ENCODE results near the gene RPS29.
A peak's percentile ranks its signal among the peaks of the same experiment; 100 is the strongest.
"Not testable (repeated sequence)": the region's sequence is repeated elsewhere in the genome, so short reads cannot be mapped to it uniquely, and the experiment has no call there.

The RPS29 gene

DNA sequence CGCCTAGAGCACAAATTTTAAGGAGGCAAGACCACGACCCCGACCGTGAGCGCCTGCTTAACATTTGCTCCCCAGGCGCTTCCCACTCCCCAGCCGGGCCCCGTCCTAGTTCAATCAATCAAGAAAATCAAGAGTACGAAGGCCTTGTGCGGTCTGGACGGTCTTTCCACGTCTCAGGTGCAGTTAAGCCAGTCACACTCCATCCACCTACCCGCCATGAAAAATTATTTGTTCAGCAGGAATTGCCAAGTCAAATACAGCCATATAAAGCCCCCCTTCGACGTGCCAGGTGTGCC is 12.0 kb upstream of the RPS29 start:
- peak in 1 of 2 donors; percentile 2 for ATAC-seq

DNA sequence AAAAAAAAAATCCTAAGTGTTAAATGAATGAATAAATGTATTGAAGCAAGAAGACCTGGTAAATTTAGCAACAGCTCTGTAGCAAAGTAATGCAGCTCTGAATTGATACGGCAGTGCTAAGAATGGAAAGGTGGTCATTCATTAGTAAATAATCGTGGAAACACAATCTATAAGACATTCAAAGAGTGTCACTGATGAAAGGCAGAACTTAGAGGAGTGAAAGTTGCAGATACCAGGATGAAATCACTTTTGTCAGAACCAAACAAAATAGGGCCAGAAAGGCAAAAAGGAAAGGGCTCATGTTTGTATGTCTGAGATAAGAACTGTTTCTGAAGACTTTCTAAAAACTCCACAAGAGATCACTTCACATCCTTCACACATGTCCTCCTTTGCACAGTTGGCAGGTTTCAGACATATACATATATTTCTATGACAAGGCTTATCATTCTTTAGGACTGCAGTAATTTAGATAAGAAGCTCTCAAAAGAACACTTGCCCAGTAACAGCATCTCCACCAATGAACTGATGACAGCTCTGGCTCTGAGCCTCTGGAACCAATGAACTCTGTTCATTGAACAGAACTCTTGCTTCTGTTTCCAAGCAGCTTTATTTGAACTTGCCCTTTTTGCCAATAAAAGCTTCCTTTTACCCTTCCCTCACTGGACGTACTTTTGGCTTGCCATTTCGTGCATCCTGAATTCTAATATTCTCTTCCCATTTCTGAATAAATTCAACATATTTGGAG is 8.3 kb upstream of the RPS29 start:
- no peak for ATAC-seq

DNA sequence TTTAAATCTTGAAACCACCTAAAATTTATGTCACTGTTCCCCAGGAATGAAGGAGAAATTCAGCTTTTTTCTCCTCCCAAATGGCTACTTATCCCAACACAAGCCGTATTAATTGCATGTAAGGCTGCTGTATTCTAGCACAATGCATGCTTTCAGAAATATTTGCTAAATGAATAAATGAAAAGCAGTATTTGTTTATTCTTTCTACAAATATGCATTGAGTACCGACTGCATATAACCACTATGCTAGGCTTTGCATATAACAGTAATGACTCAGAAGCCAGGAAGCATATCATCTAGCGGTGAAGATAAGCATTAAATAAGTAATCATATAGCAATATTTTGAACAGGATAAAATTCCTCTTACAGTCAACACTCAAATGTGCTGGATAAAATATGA is 6.8 kb upstream of the RPS29 start:
- no peak for ATAC-seq

DNA sequence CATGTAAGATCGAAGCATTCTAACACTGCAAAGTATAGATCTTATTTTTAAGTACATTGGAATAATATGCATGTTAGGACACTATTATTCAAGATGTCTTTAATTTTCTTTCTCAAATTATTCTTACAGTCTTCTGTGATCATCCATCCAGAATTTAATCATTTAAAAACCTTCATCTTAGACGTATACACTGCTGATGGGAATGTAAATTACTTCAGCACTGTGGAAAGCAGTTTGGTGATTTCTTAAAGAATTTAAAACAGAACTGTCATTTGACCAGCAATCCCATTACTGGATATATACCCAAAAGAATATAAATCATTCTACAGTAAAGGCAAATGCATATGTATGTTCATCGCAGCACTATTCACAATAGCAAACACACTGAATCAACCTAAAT is 3.2 kb upstream of the RPS29 start:
- no peak for ATAC-seq

DNA sequence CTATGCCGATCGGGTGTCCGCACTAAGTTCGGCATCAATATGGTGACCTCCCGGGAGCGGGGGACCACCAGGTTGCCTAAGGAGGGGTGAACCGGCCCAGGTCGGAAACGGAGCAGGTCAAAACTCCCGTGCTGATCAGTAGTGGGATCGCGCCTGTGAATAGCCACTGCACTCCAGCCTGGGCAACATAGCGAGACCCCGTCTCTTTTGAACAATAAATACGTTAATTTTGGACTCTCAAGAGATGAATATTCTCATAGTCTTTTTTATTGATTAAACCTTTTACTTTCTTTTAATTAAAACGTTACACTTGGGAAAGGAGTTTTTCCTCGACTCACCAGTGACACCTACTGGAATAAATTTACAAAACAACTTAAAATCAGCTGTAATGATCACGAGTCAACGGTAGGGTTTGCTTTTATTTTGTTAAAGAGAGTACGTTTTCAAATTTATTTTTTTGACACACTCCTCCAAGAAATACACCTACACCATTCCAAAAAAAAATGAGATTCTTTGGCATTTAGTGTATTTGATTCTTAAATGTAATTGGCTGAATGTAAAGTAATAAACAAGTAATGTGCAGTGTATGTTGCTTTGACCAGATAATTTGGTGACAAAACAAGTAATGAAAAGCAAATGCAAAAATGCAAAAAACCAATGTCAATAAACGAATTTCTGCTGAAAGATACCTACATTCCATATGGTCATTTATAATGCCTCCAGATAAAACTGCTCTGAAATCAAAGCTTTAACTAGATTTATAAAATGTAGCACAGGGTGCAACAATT is 687 bp upstream of the RPS29 start:
- ATAC-seq: peak in 1 of 2 donors; percentile 36

DNA sequence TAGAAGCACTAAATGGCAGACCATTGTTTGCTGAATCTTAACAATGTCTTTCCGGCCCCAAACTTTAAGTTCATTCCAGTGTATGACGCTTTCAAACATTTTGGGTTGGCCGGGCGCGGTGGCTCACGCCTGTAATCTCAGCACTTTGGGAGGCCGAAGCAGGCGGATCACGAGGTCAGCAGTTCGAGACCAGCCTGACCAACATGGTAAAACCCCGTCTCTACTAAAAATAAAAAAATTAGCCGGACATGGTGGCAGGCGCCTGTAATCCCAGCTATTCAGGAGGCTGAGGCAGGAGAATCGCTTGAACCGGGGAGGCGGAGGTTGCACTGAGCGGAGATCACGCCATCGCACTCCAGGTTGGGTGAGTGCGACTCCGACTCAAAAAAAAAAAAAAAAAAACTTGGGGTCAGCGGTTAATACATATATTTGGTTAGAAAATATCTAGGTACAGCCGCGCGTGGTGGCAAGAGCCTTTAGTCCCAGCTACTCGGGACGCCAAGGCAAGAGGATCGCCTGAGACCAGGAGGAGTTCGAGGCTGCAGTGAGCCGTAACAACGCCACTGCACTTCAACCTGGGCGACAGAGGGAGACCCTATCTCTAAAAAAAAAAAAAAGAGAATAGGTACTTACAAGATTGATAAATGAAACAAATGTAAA is 1.1 kb downstream of the RPS29 start:
- not testable (repeated sequence) for ATAC-seq

DNA sequence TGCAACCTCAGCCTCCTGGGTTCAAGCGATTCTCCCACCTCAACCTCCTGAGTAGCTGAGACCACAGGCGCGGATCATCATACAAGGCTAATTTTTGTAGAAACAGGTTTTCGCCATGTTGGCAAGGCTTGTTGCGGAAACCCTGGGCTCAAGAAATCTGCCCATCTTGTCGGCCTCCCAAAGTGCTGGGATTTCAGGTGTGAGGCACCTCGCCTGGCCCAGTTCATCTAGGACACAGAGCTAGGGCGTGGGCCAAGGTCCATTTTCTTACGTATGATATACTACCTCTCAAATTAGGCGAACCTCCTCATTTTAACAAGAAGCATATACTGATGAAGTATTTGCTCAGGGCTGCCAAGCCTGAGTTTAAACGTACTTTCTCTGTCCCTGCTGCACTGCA is 2.1 kb downstream of the RPS29 start:
- ATAC-seq: no peak

DNA sequence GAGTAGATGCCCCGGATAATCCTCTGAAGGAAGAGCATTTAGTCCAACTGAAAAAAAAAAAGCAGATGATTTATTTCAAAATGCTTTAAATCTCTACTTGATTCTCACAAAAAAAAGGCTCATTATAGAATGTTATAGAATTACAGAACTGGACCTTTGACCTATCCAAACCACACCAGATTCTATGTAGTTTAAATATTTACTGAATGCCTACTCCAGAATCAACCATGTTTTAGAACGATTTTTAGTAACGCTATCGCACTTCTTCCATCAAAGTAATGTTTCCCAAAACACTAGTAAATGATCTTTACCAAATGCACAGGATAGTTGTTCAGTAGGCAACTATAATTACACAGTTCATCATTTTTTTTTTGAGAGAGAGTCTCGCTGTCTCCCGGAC is 2.6 kb downstream of the RPS29 start:
- no peak for ATAC-seq

DNA sequence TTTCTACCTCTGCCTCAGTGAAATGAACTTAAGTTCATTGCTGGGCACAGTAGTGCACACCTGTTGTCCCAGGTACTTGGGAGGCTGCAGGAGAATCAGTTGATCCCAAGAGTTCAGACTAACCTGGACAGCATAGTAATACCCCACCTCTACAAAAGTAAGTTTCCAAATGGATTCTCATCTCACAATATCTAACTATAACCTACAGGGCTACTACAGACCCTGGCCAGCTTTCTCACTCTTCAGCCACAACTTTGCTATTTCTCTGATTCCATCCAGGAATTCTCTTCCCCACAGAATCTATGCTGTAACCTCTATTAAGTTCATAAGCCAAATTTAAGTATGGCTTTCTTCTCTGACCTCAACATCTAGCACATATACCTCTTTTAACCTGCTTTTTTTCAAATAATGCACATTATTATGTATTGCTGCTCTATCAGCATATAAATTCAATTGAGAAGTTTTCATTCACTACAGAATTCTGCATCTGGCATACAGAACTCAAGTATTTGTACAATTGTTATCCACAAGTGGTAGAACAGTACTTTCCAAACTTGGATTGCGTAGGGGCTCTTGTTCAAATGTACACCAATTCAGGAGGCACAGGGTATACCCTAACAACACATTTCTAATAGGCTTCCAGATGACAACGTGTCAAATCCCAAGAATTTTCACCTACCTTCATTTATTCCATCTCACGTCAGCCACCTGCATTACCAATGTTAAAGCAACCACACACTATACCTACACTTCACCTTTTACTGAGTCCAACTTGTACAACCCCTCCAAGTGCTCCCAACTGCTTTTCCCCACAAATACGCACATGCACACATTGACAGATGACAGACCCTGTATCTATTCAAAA is 3.8 kb downstream of the RPS29 start:
- ATAC-seq: no peak

DNA sequence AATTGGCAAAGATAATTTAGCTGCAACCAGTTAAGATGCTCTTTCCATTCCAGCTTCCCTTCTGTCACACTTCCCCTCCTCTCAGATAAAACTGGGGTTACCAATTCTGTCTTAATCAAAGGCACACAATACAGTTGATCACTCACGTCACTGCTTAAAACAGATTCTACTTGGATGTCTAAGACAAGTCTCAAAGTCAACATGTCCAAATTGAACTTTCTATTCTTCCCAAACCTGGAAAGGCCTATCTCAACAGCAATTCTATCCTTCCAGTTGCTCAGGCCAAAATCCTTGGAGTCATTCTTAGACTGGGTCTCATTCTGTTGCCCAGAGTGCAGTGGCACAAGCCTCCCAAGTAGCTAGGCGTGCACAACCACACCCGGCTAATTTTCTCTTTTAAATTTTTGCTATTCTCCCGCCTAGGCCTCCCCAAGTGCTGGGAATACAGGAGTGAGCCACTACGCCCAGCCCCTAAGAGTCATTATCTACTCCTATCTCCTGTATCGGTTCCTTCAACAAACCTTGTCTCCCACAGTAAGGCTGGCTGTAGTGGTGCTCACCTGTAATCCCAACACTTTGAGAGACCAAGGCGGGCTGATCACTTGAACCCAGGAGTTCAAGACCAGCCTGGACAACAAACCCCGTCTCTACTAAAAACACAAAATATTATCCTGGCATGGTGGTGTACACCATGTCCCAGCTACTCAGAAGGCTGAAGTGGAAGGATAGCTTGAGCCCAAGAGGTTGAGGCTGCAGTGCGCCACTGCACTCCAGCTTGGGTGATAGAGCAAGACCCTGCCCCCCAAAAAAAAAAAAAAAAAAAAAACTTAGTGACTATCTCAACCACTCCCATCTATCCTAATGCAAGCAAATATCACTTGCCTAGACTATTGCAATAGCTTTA is 4.7 kb downstream of the RPS29 start:
- no peak for ATAC-seq

DNA sequence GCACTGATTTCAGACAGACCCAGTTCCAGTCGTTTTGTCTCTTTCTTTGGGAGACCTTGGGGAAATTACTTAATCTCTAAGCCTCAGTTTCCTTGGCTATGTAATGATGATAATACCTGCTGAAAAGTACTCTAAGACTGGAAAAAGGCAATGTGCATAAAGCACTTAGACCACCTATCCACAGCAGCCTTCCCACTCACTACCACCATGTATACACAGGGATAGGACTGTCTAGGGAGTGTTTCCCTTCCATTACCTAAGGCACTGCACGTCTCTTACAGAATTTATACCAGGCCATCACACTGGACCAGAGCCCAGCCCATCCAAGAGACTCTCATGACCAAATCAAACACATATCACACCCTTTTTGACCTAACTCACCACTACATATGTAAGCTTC is 6.3 kb downstream of the RPS29 start:
- no peak for ATAC-seq

DNA sequence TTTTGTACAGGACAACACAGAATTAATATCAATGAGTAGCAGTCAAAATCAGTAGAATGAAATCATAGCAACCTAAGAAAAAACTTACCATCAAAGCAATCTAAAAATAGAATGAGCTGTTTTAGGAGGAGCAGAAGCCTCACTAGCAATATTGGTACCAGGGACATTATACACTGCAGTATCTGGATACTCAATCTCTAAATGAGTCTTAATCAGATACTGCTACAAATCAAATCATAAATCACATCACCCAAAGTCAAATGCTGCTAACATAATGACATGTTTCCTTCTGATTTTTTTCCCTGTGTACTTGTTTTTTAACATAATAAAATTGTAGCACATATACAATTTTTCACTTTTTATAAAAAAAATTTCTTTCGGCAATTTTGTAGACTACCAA is 8.0 kb downstream of the RPS29 start:
- ATAC-seq: peak in 1 of 2 donors; percentile 25

DNA sequence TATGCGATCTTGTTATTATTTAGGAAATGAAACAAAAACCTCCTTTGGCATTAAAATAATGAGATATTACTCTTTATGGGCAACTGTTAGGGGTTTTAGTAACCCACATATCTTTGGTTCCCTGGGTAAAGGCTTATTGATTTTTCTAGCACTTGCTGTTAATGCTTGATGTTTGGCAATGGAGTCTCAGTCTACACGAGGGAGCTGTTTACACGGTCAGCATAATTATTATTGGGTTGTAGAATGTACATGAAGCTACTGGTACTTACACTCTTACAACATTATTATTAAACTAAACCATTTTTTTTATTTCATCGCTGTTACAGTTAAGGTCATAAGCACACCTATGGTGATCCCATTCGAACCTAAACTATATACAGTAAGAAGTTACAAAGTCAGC is 12.1 kb downstream of the RPS29 start:
- ATAC-seq: no peak

DNA sequence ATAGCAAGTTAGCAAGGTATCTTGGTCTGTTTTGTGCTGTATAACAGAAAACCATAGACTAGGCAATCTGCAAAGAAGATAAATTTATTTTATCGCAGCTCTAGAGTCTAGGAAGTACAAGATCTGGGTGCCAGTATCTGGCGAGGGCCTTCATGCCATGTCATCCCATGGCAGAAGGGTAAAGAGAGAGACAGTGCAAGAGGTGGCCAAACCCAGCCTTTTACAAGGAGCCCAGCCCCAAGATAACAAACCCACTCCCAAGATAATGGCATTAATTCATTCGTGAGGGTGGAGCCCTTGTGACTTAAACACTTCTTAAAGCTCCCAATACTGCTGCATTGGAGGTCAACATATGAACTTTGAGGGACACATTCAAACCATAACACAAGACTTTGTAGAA is 16.9 kb downstream of the RPS29 start:
- ATAC-seq: no peak

DNA sequence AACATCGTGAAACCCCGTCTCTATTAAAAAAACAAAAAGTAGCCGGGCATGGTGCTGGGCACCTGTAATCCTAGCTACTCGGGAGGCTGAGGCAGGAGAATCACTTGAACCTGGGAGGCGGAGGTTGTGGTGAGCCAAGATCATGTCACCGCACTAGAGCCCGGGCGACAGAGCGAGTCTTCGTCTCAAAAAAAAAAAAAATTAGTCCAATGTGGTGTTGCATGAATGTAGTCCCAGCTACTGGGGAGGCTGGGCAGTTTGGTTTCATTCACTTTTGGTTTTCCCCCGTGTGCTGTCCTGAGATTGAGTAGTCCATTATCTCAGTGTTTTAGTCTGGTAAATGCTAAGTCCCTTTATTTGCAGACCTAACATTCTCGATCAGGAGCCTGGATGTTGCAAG is 19.5 kb downstream of the RPS29 start:
- ATAC-seq: no peak

DNA sequence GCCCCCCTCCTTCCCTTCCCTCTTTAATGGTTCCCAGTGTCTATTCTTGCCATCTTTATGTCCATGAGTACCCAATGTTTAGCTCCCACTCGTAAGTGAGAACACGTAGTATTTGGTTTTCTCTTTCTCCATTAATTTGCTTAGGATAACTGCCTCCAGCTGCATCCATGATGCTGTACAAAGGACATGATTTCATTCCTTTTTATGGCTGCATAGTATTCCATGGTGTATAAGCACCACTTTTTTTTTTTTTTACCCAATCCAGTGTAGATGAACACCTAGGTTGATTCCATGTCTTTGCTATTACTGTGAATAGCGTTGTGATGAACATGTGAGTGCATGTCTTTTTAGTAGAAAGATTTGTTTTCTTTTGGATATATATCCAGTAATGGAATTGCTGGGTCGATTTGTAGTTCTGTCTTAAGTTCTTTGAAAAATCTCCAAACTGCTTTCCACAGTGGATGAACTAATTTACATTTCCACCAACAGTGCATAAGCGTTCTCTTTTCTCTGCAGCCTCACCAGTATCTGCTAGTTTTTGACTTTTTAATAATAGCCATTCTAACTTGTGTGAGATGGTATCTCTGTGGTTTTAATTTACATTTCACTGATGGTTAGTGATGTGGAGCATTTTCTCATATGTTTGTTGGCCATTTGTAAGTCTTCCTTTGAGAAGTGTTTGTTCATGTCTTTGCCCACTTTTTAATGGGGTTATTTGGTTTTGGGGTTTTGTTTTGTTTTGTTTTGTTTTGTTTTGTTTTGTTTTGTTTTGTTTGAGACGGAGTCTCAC is 26.0 kb downstream of the RPS29 start:
- no peak for ATAC-seq

DNA sequence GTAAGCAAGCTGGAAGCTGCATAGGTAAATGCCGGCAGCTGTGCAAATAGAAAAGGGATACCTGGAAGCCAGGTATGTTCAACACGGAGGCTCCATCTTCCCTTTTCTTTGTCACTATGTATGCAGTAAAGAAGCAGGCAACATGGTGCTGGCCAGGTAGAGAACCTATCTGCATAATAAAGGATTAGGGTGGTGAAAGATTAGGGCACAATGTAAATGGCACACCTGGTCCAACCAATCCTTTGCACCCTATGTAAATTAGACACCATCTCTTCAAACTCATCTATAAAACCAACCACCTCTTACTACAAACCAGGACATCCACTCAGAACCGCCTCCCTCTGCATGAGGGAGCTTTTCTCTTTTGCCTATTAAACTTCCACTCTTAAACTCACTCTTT is 32.3 kb downstream of the RPS29 start:
- ATAC-seq: no peak

DNA sequence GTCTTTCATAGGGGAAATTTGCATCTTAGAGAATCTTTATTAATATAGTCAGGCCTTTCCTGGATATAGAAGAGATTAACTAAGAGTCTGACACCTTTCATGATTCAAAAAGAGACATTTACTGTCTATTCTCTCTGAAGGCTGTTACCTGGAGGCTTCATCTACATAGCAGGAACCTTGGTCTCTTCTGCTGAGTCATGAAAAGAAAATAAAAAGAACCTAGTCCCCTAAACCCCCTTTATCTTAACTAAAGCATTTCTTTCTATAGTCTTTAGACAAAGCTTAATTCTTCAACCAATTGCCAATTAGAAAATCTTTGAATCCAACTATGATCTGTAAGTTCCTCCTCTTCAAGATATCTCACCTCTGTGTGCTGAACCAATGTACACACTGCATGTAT is 33.1 kb downstream of the RPS29 start:
- no peak for ATAC-seq

DNA sequence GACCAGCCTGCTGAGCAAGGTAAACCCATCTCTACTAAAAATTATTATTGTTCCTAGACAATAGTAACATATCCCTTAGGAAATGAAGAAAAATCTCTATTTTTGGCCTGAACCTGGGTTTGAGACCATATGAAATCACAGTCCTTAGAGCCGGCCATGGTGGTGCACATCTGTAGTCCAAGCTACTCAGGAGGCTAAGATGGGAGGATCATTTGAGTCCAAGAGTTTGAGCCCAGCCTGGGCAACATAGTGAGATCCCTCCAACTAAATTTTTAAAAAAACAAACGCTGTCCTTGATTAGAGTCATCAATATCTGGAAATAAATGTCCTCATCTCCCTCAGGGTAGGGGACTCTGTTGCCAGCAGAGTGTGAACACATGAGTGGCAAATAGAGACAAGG is 34.6 kb downstream of the RPS29 start:
- no peak for ATAC-seq

DNA sequence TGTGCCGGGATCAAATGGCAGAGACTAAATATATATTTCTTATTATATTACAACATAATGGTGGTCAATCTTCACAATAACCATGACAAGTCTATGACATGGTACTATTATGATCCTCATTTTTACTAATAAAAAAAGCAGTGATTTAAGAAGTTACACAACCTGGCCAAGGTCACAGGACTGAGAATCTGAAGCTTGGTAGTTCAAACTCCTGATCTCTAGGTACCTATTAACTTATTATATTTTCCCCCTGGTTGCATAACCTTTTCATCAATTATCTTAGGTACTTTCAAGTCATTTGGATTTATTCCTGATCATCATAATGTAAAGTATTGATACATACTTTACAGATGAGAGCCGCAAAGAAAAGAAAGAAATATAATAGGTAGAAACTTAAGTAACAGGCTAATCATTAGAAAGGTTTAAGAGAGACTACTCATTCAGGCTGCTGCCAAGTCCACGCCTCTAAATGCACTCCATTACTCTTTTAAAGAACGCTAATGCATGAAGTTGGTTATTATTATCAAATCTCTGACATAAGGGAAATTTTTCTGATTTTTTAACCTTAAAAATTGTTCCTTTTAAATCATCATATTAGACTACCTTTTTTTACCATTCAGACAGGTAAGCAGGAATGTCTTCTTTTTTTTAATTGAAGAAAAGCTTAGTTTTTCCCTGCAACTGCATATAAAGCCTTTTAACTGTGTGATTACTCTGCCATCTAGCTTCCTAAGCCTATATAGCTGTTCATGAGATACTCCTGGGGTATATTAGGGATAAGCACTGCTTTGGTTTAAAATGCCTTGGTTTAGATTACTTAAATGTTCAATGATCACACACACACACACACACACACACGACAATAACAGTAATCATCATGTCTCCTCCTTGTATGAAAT is 35.6 kb downstream of the RPS29 start:
- no peak for ATAC-seq
